Neural progenitor cell (in vitro differentiated cells): ENCODE results near the gene TBK1. TPM values are rescaled to one million over a fixed set of nuclear protein-coding genes. Genes with fewer than 3 reads are reported as not detected.

Experiments used
- DNase-seq: peaks from one replicate; pipeline ENCODE4 v3.0.0-alpha.2; 2016; ENCODE audit warnings: low spot score
- H2AFZ ChIP-seq: fragments of 200-600 bp; sonication (generic); replicated peaks from 2 replicates; pipeline ENCODE4 v1.6.1; 2016; ENCODE audit warnings: antibody characterized with exemption
- H3F3A ChIP-seq: fragments of 200-600 bp; sonication (generic); 2 replicates; pipeline ENCODE4 v1.6.1; 2016; ENCODE audit warnings: antibody characterized with exemption, low read depth
- H3K27ac ChIP-seq: fragments of 200-600 bp; sonication (generic); 2 replicates; pipeline ENCODE4 v1.5.1; 2016; ENCODE audit warnings: mild to moderate bottlenecking
- H3K27me3 ChIP-seq: fragments of 200-600 bp; sonication (generic); 2 replicates; pipeline ENCODE4 v1.6.1; 2016; ENCODE audit warnings: mild to moderate bottlenecking, moderate library complexity
- H3K36me3 ChIP-seq: fragments of 200-600 bp; sonication (generic); 2 replicates; pipeline ENCODE4 v1.5.1; 2016
- H3K4me1 ChIP-seq: fragments of 200-600 bp; sonication (generic); 2 replicates; pipeline ENCODE4 v1.6.1; 2016; ENCODE audit warnings: mixed run types
- H3K4me2 ChIP-seq: fragments of 200-600 bp; sonication (generic); 2 replicates; pipeline ENCODE4 v1.6.1; 2016
- H3K4me3 ChIP-seq: fragments of 200-600 bp; sonication (generic); 2 replicates; pipeline ENCODE4 v1.5.1; 2016
- H3K79me2 ChIP-seq: fragments of 200-600 bp; sonication (generic); 2 replicates; pipeline ENCODE4 v1.6.1; 2016; ENCODE audit warnings: low read depth
- H3K9ac ChIP-seq: fragments of 200-600 bp; sonication (generic); 2 replicates; pipeline ENCODE4 v1.6.1; 2016
- H3K9me3 ChIP-seq: fragments of 200-600 bp; sonication (generic); 2 replicates; pipeline ENCODE4 v1.5.1; 2016; ENCODE audit warnings: low read depth
- H4K20me1 ChIP-seq: fragments of 200-600 bp; sonication (generic); 2 replicates; pipeline ENCODE4 v1.6.1; 2016; ENCODE audit warnings: low read depth
- H3K27ac Mint-ChIP-seq: 3 replicates; pipeline ENCODE4 v1.8.0; 2021; ENCODE audit warnings: mixed read lengths
- H3K27me3 Mint-ChIP-seq: 2 replicates; pipeline ENCODE4 v1.8.0; 2022; ENCODE audit warnings: low read depth, mild to moderate bottlenecking, inconsistent platforms, moderate library complexity, mixed read lengths; ENCODE audit not compliant: insufficient read depth
- H3K36me3 Mint-ChIP-seq: 3 replicates; pipeline ENCODE4 v1.8.0; 2021; ENCODE audit warnings: mixed read lengths
- H3K4me1 Mint-ChIP-seq: 3 replicates; pipeline ENCODE4 v1.8.0; 2021; ENCODE audit warnings: mixed read lengths
- H3K4me3 Mint-ChIP-seq: 3 replicates; pipeline ENCODE4 v1.8.0; 2021; ENCODE audit warnings: mild to moderate bottlenecking, moderate library complexity, mixed read lengths
- H3K9me3 Mint-ChIP-seq: 3 replicates; pipeline ENCODE4 v1.8.0; 2020; ENCODE audit warnings: mixed read lengths
- EZH2 ChIP-seq: fragments of 200-600 bp; sonication (generic); IDR thresholded peaks from 2 replicates; pipeline ENCODE4 v1.6.1; 2017; ENCODE audit warnings: antibody characterized with exemption, mild to moderate bottlenecking, moderate library complexity
- EZH2phosphoT487 ChIP-seq: fragments of 200-600 bp; sonication (generic); IDR thresholded peaks from 2 replicates; pipeline ENCODE4 v1.6.1; 2017; ENCODE audit warnings: antibody characterized with exemption
- total RNA-seq: library from RNA; depleted of rRNA; stranded (reverse); fragments of >200 nt; gene quantifications from 2 replicates; pipeline ENCODE4 v1.2.3, GENCODE V29; 2015; ENCODE audit warnings: low replicate concordance
- TF ChIP-seq, protein P1 (sequence below): fragments of 200-600 bp; sonication (generic); IDR thresholded peaks from 2 replicates; pipeline ENCODE4 v1.5.1; 2017; ENCODE audit warnings: antibody characterized with exemption, mild to moderate bottlenecking

TBK1 gene
- total RNA-seq, 1 donor from 2014 or later, result 51.3 TPM

DNA sequence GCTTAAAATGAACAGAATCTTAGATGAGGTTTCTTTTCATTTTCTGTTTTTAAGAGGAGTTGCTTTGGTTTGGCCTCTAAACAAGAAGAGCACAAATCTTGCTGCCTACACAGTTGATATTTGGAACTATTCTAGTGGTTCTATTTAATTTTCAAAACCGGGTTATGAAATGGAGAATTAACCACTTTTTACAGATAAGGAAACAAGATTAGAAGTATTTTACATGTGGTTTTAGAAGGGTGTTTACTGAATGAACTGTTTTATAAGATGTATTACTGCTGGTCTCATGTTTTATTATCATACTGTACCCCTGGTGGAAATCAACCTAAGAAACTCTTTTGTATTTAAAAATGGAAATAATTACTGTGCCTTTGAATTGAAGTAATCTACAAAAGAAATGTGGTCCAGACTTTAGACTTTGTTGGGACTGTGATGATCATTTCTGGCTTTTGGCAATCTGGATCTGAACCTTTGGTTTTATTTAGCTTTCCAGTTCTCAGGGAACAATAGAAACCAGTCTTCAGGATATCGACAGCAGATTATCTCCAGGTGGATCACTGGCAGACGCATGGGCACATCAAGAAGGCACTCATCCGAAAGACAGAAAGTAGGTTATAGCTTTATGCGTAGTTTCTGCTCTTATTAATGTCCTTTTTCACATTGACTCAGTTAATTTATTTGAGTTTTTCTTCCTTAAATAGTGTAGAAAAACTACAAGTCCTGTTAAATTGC is 43.2 kb downstream of the TBK1 start:
- no peaks in the 10 kb centered on the region for H4K20me1 ChIP-seq
- Mint-ChIP-seq H3K9me3 (no peaks in the 10 kb centered on the region), H3K36me3 (peaks cover 7% of the 10 kb centered on the region), H3K4me1 (no peaks in the 10 kb centered on the region), H3K4me3 (no peak overlapping the region), H3K27me3 (no peaks in the 10 kb centered on the region), H3K27ac (no peak overlapping the region)
- H3K27ac ChIP-seq, result no peak overlapping the region
- H3K79me2 ChIP-seq, result no peaks in the 10 kb centered on the region
- H3K27me3 ChIP-seq, result no peaks in the 10 kb centered on the region
- H3K36me3 ChIP-seq, result peaks cover 29% of the 10 kb centered on the region
- H3K9me3 ChIP-seq, result no peaks in the 10 kb centered on the region
- no peak overlapping the region for H3K4me2 ChIP-seq
- peaks cover 8% of the 10 kb centered on the region for H3F3A ChIP-seq
- H3K4me3 ChIP-seq, result no peak overlapping the region
- TF ChIP-seq, protein P1, sequence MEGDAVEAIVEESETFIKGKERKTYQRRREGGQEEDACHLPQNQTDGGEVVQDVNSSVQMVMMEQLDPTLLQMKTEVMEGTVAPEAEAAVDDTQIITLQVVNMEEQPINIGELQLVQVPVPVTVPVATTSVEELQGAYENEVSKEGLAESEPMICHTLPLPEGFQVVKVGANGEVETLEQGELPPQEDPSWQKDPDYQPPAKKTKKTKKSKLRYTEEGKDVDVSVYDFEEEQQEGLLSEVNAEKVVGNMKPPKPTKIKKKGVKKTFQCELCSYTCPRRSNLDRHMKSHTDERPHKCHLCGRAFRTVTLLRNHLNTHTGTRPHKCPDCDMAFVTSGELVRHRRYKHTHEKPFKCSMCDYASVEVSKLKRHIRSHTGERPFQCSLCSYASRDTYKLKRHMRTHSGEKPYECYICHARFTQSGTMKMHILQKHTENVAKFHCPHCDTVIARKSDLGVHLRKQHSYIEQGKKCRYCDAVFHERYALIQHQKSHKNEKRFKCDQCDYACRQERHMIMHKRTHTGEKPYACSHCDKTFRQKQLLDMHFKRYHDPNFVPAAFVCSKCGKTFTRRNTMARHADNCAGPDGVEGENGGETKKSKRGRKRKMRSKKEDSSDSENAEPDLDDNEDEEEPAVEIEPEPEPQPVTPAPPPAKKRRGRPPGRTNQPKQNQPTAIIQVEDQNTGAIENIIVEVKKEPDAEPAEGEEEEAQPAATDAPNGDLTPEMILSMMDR, result no peak
- no peak for TF ChIP-seq EZH2
- no peak for TF ChIP-seq EZH2phosphoT487
- no peak overlapping the region for H2AFZ ChIP-seq
- H3K4me1 ChIP-seq, result no peaks in the 10 kb centered on the region
- peak overlapping the region; percentile 17 for H3K9ac ChIP-seq
- no peak for DNase-seq

DNA sequence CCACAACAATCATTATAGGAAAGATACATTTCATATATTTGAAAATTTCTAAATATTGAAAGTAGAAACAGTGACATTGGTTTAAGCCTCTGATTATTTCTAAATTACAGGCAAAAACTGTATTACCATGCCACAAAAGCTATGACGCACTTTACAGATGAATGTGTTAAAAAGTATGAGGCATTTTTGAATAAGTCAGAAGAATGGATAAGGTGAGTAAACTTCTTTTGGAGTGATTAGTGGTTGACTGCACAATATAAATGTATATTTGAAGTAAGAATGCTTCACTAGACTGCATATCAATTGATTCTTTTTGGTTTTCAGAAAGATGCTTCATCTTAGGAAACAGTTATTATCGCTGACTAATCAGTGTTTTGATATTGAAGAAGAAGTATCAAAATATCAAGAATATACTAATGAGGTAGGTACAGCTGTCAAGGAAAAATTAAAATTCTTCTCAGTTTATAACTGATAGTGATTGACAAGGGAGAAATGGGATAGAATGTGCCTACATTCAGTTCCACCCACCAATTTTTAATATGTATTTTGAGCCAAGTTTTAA is 45.0 kb downstream of the TBK1 start:
- H3K36me3 ChIP-seq, result peaks cover 37% of the 10 kb centered on the region
- H3K4me1 ChIP-seq, result no peaks in the 10 kb centered on the region
- H3K4me3 Mint-ChIP-seq, result no peak overlapping the region
- no peaks in the 10 kb centered on the region for H3K27me3 Mint-ChIP-seq
- no peaks in the 10 kb centered on the region for H3K27me3 ChIP-seq
- H3K27ac ChIP-seq, result no peak overlapping the region
- H2AFZ ChIP-seq, result no peak overlapping the region
- TF ChIP-seq EZH2, result no peak
- TF ChIP-seq EZH2phosphoT487, result no peak
- TF ChIP-seq, protein P1, result no peak
- no peak for DNase-seq
- no peak overlapping the region for H3K27ac Mint-ChIP-seq
- H3K4me3 ChIP-seq, result no peak overlapping the region
- no peaks in the 10 kb centered on the region for H3K4me1 Mint-ChIP-seq
- H3K36me3 Mint-ChIP-seq, result peaks cover 11% of the 10 kb centered on the region
- H3K9me3 ChIP-seq, result no peaks in the 10 kb centered on the region
- no peak overlapping the region for H3K4me2 ChIP-seq
- H3K9me3 Mint-ChIP-seq, result no peaks in the 10 kb centered on the region
- no peak overlapping the region for H3K9ac ChIP-seq
- H3F3A ChIP-seq, result peaks cover 8% of the 10 kb centered on the region
- no peaks in the 10 kb centered on the region for H4K20me1 ChIP-seq
- H3K79me2 ChIP-seq, result no peaks in the 10 kb centered on the region

DNA sequence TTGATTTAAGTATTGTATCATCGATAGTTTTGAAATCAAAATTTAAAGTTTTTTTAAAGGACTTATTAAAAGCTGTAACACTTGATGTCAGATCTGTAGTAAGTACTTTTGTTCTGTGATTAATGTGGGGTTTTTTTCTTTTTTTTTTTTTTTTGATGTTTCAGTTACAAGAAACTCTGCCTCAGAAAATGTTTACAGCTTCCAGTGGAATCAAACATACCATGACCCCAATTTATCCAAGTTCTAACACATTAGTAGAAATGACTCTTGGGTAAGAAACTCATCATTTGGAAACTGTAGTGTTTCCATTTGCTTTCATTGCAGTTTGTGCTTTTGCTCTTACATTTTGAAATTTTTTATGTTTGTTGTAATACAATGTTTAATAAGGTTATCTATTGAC is 45.6 kb downstream of the TBK1 start:
- peaks cover 37% of the 10 kb centered on the region for H3K36me3 ChIP-seq
- H3K27ac Mint-ChIP-seq, result no peak overlapping the region

DNA sequence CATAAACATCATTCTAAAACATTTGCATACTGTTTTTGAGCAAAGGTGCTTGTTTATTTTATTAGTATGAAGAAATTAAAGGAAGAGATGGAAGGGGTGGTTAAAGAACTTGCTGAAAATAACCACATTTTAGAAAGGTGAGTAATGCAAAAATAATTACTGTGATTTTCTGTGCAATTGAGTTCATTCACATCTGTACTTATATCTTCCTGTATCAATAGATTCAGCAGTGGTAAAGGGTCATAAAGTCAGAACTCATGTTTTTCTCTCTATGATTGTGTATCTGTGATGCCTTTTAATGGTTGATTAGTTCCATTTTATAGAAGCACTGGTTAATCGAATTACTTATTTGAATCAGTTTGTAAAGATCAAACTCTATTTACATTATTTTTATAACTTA is 46.0 kb downstream of the TBK1 start:
- Histone ChIP-seq H4K20me1 (no peaks in the 10 kb centered on the region), H3K27ac (no peak overlapping the region), H3K4me3 (no peak overlapping the region), H3K9me3 (no peaks in the 10 kb centered on the region), H3K9ac (no peak overlapping the region), H3K79me2 (no peaks in the 10 kb centered on the region), H3K4me2 (no peak overlapping the region), H3F3A (peaks cover 8% of the 10 kb centered on the region), H2AFZ (no peak overlapping the region), H3K4me1 (no peaks in the 10 kb centered on the region), H3K27me3 (no peaks in the 10 kb centered on the region), H3K36me3 (peaks cover 37% of the 10 kb centered on the region)
- no peak for DNase-seq
- Mint-ChIP-seq H3K4me3 (no peak overlapping the region), H3K4me1 (no peaks in the 10 kb centered on the region), H3K27me3 (no peaks in the 10 kb centered on the region), H3K9me3 (no peaks in the 10 kb centered on the region), H3K36me3 (peaks cover 11% of the 10 kb centered on the region), H3K27ac (no peak overlapping the region)
- TF ChIP-seq, protein P1, result no peak
- no peak for TF ChIP-seq EZH2
- TF ChIP-seq EZH2phosphoT487, result no peak

More for the DNA sequence above, 45.6 kb downstream of the TBK1 start:
- Histone ChIP-seq H4K20me1 (no peaks in the 10 kb centered on the region), H3K4me3 (no peak overlapping the region), H3K4me1 (no peaks in the 10 kb centered on the region), H3K27ac (no peak overlapping the region), H3F3A (peaks cover 8% of the 10 kb centered on the region), H3K4me2 (no peak overlapping the region), H3K79me2 (no peaks in the 10 kb centered on the region), H3K9ac (no peak overlapping the region), H3K9me3 (no peaks in the 10 kb centered on the region), H3K27me3 (no peaks in the 10 kb centered on the region), H2AFZ (no peak overlapping the region)
- DNase-seq, result no peak
- Mint-ChIP-seq H3K9me3 (no peaks in the 10 kb centered on the region), H3K27me3 (no peaks in the 10 kb centered on the region), H3K4me3 (no peak overlapping the region), H3K4me1 (no peaks in the 10 kb centered on the region), H3K36me3 (peaks cover 11% of the 10 kb centered on the region)
- TF ChIP-seq EZH2phosphoT487, result no peak
